Measurements from ENCODE around the gene CACNA1G.

The CACNA1G gene

DNA sequence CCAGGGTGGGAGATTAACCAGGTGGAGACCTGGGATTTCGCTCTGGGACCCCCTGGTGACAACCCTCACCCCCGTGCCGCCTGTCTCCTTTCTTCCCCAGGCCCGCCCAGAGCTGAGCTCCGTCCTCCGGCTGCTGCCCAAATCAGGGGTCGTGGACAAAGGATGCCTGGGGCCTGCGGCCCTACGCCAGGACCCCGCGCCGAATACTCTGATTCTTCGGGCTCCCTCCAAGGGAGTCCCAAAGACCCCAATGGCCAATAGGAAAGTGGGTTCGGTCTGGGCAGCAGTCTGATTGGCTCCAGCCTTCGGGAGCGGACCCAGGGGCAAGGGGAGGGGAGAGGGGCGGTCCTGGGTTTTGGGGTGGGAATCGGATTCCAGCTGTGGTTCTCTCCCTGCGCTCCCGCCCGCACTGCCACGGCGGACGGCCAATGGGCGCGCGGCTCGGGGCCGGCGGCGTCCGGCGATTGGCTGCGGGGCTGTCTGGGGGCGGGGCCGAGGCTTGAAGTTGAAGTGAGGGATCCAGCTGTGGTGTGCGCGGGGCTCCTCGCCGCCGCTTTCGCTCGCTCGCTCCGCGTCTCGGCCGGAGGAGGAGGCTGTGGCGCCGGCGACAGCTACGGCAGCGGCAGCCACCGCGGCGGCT, at the start of gene CACNA1G:
CACNA1G (plus strand) TSS at position 531 of the 640 bp plus-strand sequence. CDS start 745 bp downstream, outside the sequence.
- peak; percentile 92 for DNase-seq

GRCh38 chr17:50511058-50511457, 49.5 kb upstream of the CACNA1G start:
- no peak for DNase-seq

DNA sequence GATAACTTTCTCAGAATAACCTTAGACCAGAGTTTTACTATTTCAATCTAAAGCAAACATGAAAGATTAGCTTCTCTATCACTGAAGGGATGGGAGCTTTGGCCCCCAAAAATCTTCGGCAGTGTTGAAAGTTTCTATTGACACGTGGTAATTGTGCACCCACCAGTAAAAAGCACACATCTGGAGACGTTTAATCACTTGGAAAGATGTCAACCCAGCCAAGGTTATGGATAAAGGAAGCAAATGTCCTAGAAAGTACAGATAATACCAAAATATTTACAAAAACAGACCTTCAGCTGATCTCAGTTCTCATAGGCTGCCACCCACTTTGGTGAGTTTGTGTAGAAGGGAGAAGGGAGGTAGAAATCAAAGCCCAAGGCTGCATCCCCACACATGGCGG, 47.0 kb upstream of the CACNA1G start:
- DNase-seq: no peak

DNA sequence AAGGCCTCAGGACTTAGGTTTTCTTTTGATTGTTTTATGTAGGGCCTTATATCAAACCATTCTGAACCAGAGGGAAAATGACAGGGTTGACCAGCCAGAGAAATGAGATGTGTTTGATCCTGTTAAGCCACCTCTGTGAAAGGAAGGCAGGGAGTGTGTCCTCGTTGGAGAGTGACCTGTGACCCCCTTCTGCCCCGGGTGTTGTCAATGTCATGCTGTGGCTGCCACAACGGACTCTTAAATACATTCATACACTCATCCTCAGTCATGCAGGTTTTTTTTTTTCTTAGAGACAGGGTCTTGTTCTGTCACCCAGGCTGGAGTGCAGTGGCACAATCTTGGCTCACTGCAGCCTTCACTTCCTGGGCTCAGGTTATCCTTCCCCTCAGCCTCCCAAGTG, 46.1 kb upstream of the CACNA1G start:
- DNase-seq: no peak

- DNase-seq: peak; percentile 36
Measured at GRCh38 chr17:50514936-50515702, 45.4 kb upstream of the CACNA1G start.

DNA sequence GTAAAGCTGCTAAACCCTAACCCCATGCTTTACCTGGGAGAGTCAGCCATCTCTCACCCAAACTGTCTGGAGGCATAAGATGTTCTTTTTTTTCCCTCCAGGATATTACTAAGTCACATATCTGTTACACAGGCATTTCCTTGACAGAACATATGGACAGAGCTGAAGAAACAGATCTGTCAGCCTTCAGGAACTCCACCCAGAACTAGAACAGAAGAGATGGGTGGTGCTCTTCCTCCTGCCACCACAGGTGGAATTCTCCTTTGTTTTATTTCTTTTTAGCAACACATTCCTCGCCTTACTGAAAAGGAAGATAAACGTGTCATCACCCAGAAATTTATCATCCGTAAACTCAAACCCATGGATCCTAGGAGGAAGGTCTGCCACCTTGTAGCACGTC, 43.5 kb upstream of the CACNA1G start:
- DNase-seq: no peak

DNA sequence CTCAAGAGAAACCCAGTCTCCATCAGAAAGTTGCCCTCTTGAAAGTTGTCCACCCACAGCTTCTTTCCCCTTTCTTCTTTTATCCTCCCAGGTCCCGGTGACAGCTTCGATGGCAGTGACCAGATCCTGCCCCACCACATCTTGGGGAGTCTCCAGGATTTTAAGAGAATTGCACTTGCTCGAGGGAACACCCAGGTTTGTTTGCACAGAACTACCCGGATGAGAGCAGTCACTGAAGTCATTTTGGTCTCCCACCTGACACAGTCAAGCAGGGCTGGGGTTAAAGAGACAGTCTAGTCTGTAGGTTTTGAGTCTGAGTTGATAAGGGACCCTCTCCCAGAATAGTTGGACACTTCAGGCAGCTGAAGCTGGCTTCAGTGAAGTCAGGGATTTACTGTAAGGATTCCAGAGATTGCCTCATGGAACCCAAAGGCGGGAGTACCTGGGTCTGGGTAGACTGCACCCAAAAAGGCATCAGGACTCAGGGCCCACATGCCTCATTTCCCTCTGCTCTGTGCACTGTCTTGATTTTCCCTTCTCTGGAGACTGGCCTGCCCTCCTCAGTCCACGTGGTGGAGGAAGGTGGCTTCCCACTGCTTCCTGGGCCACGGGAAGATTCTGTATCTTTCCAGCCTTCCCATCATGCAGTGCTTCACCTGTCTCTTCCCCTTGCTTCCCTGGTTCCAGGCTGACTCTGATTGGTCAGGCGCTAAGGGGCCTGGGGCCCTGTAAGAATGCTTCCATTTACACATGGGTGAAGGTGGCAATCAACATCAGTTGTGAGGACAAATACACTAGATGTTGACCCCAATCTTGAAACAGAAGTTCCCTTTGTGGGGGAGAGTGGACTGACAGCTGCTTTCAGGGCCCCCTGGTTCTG, 42.8 kb upstream of the CACNA1G start:
- DNase-seq: no peak

- DNase-seq: no peak
Measured at GRCh38 chr17:50518384-50519023, 42.0 kb upstream of the CACNA1G start.

- no peak for DNase-seq
Measured at GRCh38 chr17:50519141-50519834, 41.2 kb upstream of the CACNA1G start.

GRCh38 chr17:50520483-50520882, 40.0 kb upstream of the CACNA1G start:
- no peak for DNase-seq

DNA sequence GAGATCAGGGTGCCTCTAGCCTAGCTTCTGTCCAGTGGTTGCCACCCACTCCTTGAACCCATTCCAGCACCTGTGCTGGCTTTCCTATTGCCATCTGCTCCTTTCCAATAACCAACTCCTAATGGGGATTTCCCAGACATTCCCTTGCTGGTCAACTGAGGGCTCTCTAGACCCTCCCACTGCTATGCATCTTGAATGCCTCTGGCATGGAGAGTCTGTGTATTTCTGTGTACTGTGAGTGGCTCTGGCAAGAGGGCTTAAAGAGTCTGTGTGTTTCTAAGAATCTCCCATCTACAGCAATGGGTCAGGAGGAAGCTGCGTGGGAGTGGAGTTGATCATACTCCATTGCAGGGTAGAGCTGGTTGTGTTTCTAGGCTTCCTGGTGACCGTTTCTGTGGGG, 39.0 kb upstream of the CACNA1G start:
- DNase-seq: no peak

DNA sequence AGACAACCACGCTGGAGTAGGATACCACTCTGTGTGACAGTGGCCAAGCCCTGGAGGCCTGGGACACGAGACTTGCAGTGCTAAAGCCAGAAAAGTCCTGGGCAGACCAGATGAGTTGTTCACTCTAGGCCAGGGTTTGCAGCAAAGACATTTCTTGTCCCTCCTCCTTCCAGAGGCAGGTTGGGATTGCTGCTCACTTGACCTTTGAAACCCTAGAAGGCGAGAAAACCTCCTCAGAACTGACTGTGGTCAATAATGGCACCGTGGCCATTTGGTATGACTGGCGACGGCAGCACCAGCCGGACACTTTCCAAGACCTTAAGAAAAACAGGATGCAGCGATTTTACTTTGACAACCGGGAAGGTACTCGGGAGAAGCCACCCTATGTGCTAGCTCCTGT, 37.7 kb upstream of the CACNA1G start:
- no peak for DNase-seq

GRCh38 chr17:50523208-50523607, 37.3 kb upstream of the CACNA1G start:
- DNase-seq: no peak

- no peak for DNase-seq
Measured at GRCh38 chr17:50524838-50525237, 35.7 kb upstream of the CACNA1G start.

- peak; percentile 42 for DNase-seq
Measured at GRCh38 chr17:50527155-50527762, 33.3 kb upstream of the CACNA1G start.

GRCh38 chr17:50527949-50528474, 32.5 kb upstream of the CACNA1G start:
- DNase-seq: no peak

DNA sequence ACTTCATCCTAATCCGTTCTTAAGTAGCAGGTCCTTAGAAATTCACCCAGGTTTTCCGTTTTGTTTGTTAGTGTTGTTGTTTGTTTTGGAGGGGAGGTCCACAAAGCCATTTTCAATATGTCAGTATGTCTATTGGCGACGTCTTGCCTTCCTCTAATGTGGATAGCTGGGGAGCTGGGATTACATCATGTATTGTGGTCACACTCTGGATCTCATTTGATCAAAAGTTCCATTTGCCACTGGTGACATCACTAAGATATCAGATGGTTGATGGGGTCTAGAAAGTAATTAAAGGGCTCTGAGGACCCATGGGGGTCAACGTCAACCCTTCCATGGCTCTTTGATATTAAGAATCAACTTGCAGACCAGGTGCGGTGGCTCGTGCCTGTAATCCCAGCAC, 30.7 kb upstream of the CACNA1G start:
- no peak for DNase-seq

DNA sequence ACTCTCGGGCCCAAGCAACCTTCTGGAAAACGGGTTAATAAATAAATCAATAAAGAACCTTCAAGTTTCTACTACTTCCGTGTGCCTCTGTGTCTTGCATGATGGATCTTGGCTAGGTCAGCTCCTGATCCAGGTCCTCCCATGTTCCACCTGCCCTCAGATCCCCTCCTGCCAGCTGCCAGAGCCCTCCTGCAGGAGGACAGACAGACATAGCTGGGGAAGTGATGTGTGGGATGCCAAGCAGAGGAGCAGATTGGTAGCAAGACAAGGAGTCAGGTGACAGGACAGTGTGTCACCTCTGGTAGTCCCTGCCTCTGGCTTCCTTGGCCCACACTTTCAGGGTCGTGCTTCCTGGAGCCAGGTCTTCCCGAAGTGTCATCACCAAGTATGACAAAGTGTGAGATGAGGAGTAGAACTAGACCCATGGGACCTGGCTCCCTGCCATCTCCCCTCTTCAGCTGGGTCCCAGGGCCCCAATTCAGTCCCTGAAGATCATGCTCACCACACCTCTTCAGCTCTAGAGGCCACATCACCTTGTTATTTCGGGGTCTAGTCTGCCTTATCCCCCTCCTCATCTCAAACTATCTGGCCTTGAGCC, 29.0 kb upstream of the CACNA1G start:
- DNase-seq: no peak

DNA sequence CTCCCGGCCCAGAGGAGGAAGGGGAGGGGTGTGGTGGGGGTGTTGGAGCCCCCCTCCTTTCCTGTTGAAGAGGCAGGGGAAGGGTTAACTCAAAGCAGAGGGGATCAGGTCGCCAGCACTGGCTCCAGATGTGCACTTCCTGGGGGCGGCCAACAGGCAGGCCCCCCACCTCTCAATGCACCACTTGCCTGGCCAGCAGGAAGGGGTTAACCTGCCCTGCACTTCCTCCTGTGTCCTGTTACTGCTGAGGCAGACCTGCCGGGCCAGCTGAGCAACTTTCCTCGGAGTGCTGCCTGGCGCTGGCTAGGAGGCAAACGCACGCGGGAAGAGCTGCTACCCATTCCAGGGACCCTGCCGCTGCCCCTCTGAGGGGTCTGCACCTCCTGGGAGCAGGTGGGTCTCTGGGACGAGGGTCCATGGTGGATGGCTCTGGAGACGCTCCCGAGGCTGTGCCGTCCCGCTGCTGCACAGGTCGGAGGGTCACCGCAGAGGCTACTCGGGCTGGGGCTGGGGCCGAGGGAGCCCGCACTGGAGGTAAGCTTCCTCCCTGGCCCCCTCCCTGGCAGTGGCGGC, 28.0 kb upstream of the CACNA1G start, which contains the start of gene EPN3:
EPN3 (plus strand) TSS at position 284 of the 573 bp plus-strand sequence. CDS start 3,822 bp downstream, outside the sequence.
- DNase-seq: no peak

DNA sequence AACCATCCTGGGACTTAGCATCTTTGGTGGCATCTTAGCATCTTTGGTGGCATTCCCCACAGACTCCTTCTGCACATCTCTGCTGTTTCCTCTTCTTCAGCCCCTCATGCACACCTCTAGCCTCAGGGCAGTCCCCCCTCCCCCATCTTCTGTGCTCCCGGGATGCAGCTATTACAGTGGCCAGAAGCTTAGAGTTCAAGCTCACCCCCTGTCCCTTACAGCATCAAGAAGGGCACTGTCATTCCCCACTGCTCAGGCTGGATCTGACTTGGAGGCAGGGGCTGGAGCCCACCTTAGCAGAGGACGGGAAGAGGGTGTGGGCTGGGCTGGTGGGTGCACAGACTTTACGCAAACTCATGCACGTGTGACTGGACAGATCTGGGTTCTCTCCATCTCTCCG, 27.3 kb upstream of the CACNA1G start:
- no peak for DNase-seq

GRCh38 chr17:50533720-50534148, 26.8 kb upstream of the CACNA1G start:
- no peak for DNase-seq
